HS-5 (cell line): ENCODE data around the gene TXNRD2.

Experiments used
- DNase-seq: peaks from one replicate; pipeline ENCODE4 v3.0.0-alpha.2; 2012; ENCODE audit warnings: low read depth

Gene TXNRD2

DNA sequence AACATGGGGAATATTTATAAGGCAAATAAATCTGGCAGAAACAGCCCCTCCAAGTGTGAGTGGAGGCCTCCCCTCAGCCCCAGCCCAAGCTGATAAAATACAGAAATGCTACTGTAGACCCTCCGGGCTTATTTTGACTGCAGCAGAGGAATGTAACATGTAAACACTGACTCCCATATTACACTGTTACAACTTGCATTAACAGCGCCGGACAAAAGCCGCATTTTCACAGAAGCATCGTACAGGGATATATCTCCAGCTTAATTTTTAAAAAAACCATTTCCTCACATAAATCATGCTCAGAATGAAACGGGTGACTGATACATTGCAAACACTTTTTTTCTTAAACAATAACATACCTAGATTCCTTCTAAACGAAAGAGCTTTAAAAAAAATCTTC lies 36.7 kb downstream of the TXNRD2 start:
- DNase-seq = no peak

DNA sequence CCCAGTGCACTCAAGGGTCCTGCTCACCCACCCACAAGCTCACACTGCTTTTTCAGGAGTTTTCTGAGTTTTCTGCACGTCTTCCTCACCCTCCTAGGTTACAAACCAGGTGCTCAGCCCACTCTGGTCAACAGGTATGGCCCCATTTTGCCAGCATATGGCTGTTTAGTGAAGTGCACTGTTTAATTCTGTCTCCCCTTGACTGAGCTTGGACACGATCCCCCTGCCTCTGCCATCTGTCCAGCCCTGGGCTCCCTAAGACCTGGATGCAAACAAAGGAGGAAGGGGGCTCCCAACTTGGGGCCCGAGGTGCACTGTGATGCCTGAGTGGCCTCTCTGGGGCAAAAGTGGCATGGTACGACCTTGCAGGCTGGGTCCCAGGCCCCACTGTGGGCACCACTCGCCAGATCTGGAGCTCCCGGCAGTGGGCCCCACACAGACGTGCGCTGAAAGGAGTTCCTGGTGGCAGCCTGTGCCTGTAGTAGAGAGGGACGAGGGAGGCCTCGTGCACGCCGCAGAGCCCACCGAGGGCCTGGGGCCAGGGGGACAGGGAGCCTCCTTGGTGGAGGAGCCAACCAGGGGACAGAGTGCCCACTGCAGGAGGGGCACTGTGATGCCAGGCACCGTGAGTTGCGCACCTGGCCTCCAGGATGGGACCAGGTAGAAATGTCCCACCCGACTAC lies 37.3 kb downstream of the TXNRD2 start:
- DNase-seq = no peak

DNA sequence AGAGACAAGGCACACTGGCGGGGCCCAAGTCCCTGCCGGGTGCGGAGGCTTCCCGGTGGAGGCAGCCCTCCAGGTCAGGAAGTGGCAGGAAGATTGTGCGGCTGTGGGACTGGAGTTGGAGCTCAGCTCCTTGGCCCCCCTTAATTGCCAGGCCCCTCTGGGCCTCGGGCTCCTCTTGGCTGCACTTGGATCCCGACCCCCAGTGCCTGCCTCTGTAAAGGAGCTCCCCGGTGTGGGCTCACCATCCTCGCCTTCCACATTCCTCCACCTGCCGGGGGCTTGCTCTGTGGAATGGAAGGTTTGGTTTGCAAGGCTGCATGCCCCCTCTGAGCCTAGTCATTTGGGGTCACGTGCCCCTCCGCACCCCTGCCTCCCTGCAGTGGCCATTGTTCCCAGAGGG lies 38.1 kb downstream of the TXNRD2 start:
- DNase-seq = no peak

DNA sequence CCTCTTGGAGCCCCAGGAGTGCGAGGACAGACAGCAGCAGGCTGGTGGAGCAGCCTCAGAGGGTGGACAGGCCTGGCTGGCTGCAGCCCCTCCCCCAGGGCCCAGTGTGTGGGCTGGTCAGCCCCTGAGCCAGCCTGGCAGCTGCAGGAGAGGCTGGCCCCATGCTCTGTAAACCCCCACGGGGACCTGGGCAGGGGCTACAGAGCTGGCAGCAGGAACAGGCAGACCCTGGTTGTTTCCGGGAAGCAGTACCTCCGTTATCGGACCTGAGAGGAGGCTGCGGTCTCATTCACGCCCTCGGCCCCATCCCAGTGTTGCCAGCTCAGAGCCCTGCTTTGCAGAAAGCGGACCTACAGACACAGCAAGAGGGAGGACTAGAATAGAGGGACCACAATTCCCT lies 38.6 kb downstream of the TXNRD2 start:
- no peak for DNase-seq

DNA sequence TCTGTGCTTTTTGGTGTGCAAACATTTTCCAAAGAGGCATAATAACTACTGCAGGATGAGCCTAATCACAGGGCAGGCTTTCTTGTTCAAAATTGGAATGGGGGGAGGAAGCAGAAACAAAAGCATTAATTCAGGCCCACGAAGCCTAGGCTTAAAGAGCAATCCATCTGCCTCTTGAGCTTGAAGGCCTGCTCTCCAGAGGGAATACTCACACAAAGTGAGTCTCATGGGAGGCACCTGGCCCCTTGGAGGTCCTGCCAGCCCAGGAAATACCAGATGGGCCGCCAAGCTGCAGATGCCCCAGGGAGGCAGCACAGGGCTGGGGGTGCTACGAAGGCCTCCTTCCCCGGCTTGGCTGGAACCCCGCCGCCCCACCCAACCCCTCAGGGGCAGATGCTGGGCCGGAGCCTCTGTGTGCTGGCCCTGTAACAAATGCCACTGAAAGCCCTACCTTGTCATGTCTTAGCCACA lies 39.3 kb downstream of the TXNRD2 start:
- DNase-seq = no peak

DNA sequence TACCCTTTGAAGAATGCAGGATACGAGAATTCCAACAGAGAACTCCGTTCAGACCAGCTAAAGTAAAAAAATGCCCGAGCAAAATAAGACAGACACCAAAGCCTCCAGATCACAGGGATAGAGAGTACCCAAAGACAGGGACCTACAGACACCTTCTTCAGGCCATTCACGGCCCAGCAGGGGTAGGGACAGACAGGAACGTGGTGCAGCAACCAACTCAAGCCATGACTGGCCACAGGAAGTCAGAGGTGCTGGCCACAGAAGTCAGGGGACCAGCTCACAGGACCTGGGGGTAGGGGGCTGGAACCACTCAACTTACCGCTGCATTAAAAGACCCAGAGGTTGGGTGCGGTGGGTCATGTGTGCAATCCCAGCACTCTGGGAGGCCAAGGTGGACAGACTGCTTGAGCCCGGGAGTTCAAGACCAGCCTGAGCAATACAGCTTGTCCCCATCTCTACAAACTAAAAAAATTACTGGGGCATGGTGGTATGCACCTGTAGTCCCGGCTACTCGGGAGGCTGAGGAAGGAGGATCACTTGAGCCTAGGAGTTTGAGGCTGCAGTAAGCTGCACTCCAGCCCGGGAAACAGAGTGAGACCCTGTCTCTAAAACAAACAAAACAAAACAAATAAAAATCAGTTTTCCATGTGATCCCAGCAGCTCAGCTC lies 39.9 kb downstream of the TXNRD2 start:
- DNase-seq = no peak

DNA sequence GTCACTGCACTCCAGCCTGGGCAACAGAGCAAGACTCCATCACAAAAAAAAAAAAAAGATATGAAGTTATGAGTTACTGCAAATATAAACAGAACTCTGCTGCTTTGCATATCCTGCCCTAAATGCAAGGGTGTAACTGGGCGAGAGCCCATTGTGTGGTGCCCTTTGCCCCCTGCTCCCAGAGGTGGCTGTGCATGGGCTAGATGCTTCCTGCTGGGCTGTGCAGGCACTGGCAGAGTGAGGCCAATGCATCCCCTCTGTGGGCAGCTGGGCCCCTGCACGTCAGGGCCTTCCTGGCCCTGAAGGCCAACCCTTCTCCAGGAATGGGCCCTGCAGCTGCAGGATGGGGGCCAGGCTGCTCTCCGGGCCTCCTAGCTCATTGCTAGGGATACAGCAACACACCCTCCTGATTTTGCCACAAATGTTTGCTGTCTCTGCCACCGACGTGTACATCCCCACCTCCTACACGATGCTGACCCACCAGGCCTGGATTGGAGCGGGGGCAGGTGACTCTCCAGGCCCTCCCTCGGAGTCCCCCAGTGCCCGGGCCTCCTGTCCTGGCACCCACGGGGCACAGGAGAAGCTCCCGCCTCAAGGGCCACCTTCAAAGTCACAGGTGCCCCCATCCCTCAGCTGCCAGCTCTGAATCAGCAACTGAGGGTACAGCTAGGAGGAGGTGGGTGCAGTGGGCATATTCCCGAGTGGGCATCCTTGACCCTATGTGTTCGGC lies 40.7 kb downstream of the TXNRD2 start:
- DNase-seq = no peak

DNA sequence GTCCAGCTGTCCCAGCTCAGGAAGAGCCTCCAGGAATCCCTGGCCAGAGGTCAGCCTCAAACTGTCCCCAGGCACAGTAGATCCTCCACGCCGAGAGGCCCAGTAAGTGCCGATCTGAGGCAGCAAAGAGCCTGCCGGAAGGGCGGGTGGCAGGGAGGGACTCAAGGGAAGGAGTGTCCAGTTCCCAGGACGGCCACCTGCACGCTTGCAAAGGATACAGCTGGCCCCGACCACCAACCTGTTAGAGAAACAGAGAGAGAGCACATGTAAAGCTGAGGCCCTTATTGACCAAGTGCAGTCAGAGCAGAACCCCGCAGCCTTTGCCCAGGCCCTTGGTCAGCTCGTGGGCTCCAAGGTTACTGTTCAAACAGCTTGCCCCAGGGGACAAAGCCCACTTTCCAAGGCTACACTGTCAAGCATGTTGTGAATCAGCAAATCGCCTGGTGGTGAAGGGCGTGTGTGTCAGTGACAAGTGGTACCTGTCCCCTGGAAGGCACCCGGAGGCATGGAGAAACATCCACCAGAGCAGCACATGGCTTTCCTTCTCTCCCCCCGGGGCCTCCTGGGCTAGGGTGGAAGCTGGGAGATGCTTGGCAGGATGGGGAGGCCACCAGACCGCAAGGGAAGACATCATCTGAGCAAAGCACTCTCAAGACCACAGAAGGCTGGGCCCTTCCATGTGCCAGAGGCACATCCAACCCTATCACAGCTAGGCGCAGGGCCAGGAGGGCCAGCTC lies 42.6 kb downstream of the TXNRD2 start:
- DNase-seq = no peak

DNA sequence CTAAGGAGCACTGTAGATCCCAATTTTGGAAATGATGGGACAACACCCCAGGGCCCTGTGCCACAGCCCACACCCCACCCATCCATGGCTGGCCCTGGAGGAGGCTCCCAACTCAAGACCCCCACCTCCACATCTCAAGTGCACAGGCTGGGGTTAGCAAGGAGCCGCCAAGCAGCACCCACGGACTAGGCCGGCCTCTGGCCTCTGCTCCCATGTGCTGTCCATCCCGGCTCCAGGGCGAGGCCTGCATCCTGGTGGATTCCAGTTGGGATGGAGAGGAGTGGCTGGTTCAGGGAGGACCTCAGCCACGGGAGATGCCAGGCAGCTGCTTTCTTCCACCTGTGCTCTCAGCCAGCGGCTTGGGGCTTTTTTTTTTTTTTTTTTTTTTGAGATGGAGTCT lies 43.5 kb downstream of the TXNRD2 start:
- no peak for DNase-seq

DNA sequence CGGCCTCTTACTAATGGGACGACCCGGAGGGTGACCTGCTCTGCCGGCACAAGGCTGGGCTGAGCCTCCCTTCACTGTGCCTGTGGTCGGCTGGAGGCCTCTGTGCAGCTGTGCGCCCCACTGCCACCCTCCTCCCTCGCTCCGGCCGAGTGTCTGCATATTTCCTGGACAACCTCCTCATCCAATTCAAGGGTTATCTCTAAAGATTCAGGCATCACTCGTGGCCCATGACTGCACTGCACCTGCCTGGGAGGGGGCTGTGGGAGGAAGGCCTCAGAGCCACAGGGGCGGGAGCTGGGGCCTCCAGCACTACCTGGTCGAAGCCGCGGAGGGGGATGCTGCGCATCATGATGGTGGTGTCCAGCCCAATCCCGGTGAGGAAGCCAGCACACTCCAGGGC lies 43.9 kb downstream of the TXNRD2 start:
- no peak for DNase-seq

DNA sequence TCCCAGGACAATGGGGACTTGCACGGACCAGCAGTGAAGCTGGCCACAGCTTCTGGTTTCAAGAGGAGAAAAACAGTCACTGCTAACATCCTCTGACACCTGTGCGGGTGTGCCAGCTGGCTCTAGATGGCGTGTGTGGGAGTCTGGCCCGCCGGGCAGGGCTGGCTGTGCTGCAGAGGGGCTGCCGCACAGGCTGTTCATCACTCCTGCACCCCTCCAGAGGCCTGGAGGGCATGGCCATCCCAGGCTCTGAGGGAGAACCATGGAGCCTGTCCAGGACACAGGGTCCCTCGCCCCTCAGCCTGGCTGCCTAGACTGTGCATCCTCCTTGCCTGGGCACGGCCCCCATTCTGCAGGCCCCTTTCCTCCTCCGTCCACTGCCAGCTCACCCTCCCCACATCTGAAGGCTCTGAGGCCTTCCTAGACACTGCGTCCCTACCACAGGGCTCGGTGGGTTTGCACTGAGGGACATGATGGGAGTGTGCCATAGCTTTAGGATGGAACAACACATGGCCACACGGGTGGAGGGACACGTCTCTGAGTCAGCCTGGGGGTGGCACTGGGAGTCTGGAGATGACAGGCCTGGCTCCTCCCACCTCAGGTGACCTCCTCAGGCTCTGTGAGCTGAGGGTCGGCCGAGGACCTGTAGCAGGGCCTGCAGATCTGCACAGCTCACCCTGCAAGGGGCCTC lies 44.8 kb downstream of the TXNRD2 start:
- DNase-seq = no peak

DNA sequence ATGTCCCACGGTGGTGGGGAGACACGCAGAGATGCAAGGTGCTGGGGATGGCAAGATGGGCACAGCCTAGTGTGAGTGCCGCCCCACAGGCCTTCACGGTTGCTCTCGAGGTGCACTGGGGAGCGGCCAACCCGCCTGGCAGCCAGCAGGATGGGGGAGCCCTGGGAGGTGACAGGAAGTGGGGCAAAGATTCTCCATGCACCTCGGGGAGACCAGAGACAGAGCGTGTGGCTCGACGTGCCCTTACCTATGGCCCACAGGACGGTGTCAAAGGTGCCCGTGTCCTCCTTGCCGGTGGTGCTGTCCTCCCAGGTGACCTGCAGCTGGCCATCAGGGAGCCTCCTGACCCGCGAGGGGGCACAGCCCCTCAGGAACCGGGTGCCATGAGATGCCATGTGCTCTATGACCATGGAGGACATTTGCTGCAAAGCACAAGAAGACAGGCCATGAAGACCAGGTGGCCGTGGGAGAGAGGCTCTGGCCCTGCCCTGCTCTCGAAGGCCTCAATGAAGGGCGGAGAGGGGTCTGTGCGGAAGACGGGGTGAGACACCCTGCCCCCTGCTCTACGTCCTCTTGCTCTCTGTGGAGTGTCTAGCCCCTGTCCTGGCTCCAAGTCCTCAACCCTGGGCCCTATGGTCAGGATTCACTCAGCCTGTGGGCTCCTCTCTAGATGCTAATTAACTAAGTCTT lies 46.3 kb downstream of the TXNRD2 start:
- no peak for DNase-seq

DNA sequence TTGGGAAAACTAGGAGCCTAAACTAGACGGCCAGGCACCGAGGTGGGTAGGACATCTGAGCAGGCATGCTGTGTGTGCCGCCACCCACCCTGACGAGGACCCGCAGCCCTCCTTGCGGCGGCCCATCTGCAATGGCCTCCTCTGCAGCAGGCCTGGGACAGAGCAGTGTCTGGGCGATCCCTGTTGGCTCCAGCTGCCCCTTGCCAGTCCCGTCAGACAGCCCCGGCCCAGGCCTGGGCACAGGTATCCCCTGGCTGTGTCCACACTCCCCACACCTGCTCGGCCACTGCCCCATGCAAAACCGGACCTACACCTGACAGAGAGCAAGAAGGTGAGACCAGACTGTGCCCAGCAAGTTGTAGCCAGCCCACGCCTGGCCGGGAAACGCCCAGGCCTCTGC lies 48.3 kb downstream of the TXNRD2 start:
- DNase-seq = no peak

DNA sequence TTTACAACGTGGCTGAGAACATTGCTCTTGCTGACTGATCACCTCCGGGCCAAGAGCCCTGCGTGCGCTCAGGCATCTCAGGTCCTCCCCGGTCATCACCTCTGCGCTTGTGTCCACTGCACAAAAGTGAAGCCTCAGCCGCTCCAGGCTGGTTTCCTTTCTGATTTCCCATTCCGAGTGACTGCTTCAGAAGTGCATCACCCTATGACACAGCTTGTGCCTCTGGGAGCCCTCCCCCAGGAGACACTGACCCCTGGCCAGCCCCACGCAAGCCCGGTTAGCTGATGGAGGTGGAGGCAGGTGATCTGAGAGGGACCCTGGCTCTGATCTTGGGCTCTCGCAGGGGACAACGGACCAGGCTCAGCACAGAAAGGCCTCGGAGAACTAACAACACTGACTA lies 48.7 kb downstream of the TXNRD2 start:
- DNase-seq = no peak

DNA sequence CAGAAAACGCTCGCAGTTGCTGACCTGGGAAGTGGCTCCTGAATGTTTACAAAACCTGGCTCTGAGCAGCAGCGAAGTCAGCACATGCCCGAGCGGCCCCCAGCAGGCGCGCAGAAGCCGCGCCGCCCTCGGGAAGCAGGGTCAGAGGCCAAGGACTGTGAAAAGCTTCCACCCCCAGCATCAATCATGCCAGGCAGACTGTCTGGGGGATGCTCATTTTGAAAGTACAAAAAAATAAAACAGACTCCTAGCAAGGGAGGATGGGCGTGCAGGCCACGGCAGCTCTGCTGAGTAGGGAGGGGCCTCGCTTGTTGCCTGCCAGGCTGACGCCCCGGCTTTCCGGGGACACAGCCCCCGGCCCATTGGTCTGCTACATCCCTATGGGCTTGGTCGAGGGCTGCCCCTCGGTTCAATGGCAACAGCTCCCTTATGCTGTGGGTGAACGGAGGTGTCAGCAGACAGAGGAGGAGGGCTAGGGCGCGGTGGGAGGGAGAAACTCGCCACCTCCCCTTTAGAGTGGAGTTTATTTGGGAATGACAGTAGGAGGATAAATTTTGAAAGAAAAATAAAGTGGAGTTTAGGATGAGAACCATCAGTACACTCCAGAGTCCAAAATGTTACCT lies 49.2 kb downstream of the TXNRD2 start:
- DNase-seq = no peak

DNA sequence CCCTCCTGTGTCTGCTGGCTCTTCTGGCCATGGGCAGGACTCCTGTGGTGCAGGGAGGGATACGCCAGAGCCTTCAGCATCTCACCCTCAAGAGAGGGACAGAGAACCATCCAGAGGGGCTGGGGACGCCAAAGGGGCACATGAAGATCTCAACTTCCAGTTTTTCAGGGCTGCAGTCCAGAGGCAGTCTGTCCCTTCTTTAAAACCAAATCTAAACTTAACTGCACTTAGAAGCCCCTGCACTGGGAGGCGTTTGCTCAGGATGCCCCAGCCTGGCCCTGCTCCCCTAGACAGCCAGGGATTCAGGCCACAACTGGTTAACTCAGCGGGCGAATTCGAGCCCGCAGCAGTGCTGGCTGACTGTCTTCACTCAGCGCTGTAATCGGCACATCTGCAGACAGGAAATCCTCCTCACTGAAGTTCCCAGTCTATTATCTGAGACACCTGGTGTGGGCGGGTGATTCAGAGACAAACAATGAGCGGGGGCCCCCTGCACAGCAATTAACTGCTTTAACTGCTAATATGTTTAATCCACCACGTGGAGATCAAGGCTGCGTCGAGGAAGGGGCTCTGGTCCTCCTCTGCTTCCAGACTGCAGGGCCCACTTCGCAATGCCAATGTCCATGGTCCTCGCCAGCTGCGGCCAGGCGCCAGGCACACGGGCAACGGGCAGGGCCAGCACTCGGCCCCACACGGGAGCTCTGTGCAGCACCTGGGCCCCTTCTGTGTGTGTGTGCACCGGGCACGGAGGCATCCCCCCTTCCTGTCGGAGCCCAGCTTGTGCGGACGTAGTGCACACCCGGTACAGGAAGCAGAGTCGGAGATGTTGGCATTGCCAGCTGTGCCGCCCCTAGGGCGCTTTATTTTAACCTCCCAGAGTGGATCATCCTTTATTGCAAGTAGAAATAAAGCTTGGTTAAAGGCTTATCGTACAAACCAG lies 50.0 kb downstream of the TXNRD2 start:
- peak; percentile 73 for DNase-seq

DNA sequence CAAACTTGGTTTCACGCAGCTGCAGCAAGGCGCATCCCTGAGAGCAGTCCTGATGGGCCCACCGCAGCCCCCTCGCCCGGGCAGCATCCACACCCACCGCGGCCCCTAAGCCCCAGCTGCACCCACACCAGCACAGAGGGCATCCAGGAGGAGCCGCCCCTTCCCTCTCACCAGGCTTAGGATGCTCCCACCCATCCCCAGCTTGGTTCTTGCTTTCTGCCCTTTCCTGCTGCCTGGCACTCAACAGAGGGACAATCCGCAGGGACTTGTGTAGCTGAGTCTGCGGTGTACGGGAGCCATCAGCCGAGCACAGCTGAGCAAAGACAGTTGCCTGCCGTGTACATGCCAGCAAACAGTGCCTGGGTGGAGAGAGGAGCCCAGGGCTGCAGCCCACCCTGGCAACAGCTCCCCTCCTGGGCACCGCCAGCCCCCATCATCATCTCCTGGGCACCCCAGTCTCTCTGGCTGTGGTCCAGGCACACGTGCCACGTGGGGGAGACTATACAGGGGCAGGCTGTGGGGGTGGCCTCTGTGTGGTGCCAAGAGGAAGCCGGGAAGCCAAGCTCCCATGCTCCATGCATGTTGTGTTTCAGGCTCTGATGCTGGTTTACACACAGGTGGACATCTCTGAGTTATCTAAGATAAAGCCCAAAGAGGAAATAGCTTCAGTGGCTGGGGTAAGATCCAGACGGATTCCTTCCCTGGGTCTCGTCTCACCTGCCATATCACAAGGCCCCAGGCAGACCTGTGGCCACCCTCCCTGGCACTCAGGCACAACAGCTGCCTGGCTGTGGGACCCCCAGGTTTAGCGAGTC lies 50.9 kb downstream of the TXNRD2 start:
- no peak for DNase-seq

DNA sequence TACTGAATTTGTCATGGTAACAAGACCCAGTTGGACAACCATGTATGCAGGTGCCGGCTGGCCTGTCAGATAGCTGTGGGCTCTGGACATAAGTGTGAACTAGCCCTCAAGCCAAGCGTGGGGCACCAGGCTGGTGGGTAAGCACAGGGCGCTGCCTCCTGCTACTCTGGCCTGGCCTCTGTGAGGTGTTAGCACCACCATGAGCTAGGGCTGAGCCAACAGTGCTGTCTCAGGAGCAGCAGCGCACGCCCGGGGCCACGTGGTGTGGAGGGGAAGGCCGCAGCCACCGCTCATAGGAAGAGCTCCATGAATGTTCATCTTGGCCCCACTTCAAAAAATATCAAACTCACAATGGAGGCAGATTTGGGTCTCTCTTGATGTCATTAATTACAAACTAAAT lies 51.7 kb downstream of the TXNRD2 start:
- no peak for DNase-seq
